CD8-positive, alpha-beta memory T cell (primary cell): ENCODE measurements around the gene NDUFB1. TPM values are rescaled to one million over a fixed set of nuclear protein-coding genes. Genes with fewer than 3 reads are reported as not detected.

Experiments used
- CTCF ChIA-PET: fragments of 350-600 bp; sonication (Branson Sonifier 250); formaldehyde crosslinking; loops from one replicate; lab custom pipeline; 2021; ENCODE audit warnings: antibody characterized with exemption; lab: Charles Lee
- POLR2A ChIA-PET: fragments of 350-600 bp; sonication (Branson Sonifier 250); formaldehyde crosslinking; loops from one replicate; lab custom pipeline; 2021; ENCODE audit warnings: antibody characterized with exemption; lab: Charles Lee
- DNase-seq, 5 donors: peaks; one replicate each; pipeline versions ENCODE4 v3.0.0 to v3.0.0-alpha.2; 2020 to 2022; ENCODE audit warnings: mixed read lengths in 1 of 5
- H3K27ac ChIP-seq: one replicate; pipeline ENCODE4 v1.7.0; 2013; ENCODE audit warnings: low read depth, mild to moderate bottlenecking, low read length, moderate library complexity
- H3K27me3 ChIP-seq: 2 replicates; pipeline ENCODE4 v1.7.0; 2013; ENCODE audit warnings: low read length, mild to moderate bottlenecking; ENCODE audit not compliant: insufficient read depth, poor library complexity, severe bottlenecking
- H3K36me3 ChIP-seq: 2 replicates; pipeline ENCODE4 v1.7.0; 2013; ENCODE audit warnings: mild to moderate bottlenecking, low read length, moderate library complexity; ENCODE audit not compliant: insufficient read depth
- H3K4me1 ChIP-seq: 2 replicates; pipeline ENCODE4 v1.7.0; 2013; ENCODE audit warnings: mild to moderate bottlenecking, low read length, moderate library complexity; ENCODE audit not compliant: insufficient read depth
- H3K4me3 ChIP-seq: 2 replicates; pipeline ENCODE4 v1.7.0; 2013; ENCODE audit warnings: mild to moderate bottlenecking, low read length
- H3K9me3 ChIP-seq: 2 replicates; pipeline ENCODE4 v1.7.0; 2013; ENCODE audit warnings: mild to moderate bottlenecking, low read length
- H3K27ac Mint-ChIP-seq, 8 donors: one replicate each; pipeline ENCODE4 v1.8.0; 2020 to 2021; ENCODE audit warnings: mixed read lengths in 8 of 8, mild to moderate bottlenecking in 6 of 8, inconsistent platforms in 3 of 8, moderate library complexity in 3 of 8
- H3K27me3 Mint-ChIP-seq, 2 donors: one replicate each; pipeline ENCODE4 v1.8.0; 2020 to 2021; ENCODE audit warnings: mixed read lengths in 2 of 2, mild to moderate bottlenecking in 1 of 2, moderate library complexity in 1 of 2
- H3K36me3 Mint-ChIP-seq, 3 donors: one replicate each; pipeline ENCODE4 v1.8.0; 2020 to 2021; ENCODE audit warnings: mixed read lengths in 3 of 3, inconsistent platforms in 1 of 3, mild to moderate bottlenecking in 1 of 3
- H3K4me1 Mint-ChIP-seq, 3 donors: one replicate each; pipeline ENCODE4 v1.8.0; 2020 to 2021; ENCODE audit warnings: mixed read lengths in 3 of 3, inconsistent platforms in 1 of 3, mild to moderate bottlenecking in 1 of 3
- H3K4me3 Mint-ChIP-seq, 7 donors: one replicate each; pipeline ENCODE4 v1.8.0; 2020 to 2021; ENCODE audit warnings: mixed read lengths in 7 of 7, mild to moderate bottlenecking in 6 of 7, moderate library complexity in 4 of 7, inconsistent platforms in 2 of 7
- H3K9me3 Mint-ChIP-seq, 5 donors: one replicate each; pipeline ENCODE4 v1.8.0; 2020 to 2022; ENCODE audit warnings: mixed read lengths in 5 of 5, mild to moderate bottlenecking in 3 of 5, moderate library complexity in 2 of 5, inconsistent platforms in 1 of 5
- polyA plus RNA-seq: library from polyadenylated mRNA; unstranded; fragments of 300-500 nt; fragmentation: Illumina TruSeq; gene quantifications from one replicate; pipeline ENCODE4 v1.2.3, GENCODE V29; 2021
- total RNA-seq, 2 experiments: library from RNA; stranded (reverse); gene quantifications; one replicate each; pipeline ENCODE4 v1.2.3, GENCODE V29; 2021

NDUFB1 gene
- total and polyA plus RNA-seq, 3 experiments from 2014 or later, result 103 to 317 (median 112) TPM

DNA sequence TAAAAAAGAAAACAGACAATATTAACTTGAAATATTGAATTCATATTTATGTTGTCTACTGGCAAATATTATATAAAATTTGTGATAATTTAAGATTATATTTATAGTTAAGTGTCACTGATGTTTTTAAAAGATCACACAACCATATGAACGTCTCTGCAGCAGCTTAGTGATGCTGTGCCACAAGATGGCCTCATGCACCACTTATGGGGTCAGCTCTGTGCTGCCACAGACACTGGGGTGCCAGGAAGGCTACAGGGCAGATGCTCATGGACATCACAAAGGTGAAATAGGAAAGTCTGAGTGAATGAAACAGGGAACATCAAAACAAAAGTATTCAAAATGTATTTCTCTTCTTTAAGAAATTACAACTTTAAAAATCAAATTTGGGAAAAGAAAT lies 28.2 kb downstream of the NDUFB1 start:
- H3K36me3 ChIP-seq, result peaks cover 28% of the 10 kb centered on the region
- DNase-seq, result no peak
- Mint-ChIP-seq H3K27ac (peak overlapping the region in 1 of 8 donors; percentile 74), H3K4me3 (no peak overlapping the region), H3K9me3 (no peaks in the 10 kb centered on the region), H3K4me1 (peaks cover 3% of the 10 kb centered on the region in 3 donors), H3K36me3 (peaks cover 8 to 45% (median 13%) of the 10 kb centered on the region in 3 donors), H3K27me3 (peaks cover 0 to 3% of the 10 kb centered on the region in 2 donors)
- no peak overlapping the region for H3K27ac ChIP-seq
- no peaks in the 10 kb centered on the region for H3K27me3 ChIP-seq
- no peaks in the 10 kb centered on the region for H3K9me3 ChIP-seq
- ChIA-PET POLR2A (no interaction called here), CTCF (no interaction called here)
- H3K4me1 ChIP-seq, result no peaks in the 10 kb centered on the region
- H3K4me3 ChIP-seq, result no peak overlapping the region

DNA sequence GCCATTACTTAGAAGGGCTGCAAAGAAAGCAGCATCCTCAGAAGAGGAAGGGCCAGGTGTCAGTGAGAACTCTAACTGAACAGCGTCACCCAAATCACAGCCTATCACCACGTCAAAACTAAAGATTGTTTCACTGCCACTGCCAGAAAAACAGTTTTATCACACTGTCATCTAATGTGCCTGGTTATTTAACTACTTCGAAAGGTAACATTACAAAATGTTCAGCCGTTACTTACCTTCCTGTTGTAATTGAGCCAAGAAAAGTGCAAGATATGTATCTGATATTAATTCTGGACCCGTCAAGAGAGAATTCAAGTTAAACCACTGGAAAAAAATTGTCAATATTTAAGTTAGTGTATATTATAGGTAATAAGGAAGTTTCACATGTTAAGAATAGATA lies 33.0 kb downstream of the NDUFB1 start:
- Histone ChIP-seq H3K4me3 (no peak overlapping the region), H3K27ac (no peak overlapping the region), H3K4me1 (no peaks in the 10 kb centered on the region), H3K36me3 (peaks cover 28% of the 10 kb centered on the region), H3K9me3 (no peaks in the 10 kb centered on the region), H3K27me3 (no peaks in the 10 kb centered on the region)
- no peak for DNase-seq
- H3K9me3 Mint-ChIP-seq, result no peaks in the 10 kb centered on the region
- no peak overlapping the region for H3K4me3 Mint-ChIP-seq
- peaks cover 9 to 59% (median 20%) of the 10 kb centered on the region in 3 donors for H3K36me3 Mint-ChIP-seq
- ChIA-PET POLR2A (no interaction called here), CTCF (no interaction called here)
- H3K27me3 Mint-ChIP-seq, result peaks cover 0 to 3% of the 10 kb centered on the region in 2 donors
- H3K27ac Mint-ChIP-seq, result no peak overlapping the region
- peaks cover 0 to 3% (median 0%) of the 10 kb centered on the region in 3 donors for H3K4me1 Mint-ChIP-seq

DNA sequence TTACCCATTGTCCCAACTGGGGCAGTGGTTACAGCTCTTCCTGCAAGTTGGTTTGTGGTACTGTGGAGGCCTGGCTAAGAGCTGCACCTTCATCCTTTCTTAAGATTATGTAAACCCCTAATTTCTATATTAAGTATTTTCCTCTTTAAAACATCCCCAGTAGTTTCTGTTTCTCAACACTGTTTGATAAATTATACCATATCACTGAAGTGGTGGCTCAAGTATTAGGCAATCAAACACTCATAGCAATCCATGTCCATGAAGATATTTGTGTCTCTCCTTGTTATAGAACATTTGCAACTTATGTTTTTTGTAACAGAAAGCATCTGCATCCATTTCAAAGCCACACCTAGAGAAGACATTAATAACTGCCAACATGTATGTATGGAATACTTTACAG lies 47.0 kb downstream of the NDUFB1 start:
- Mint-ChIP-seq H3K9me3 (no peaks in the 10 kb centered on the region), H3K36me3 (peaks cover 0 to 60% (median 11%) of the 10 kb centered on the region in 3 donors), H3K27ac (peak overlapping the region in 1 of 8 donors; percentile 66), H3K4me1 (no peaks in the 10 kb centered on the region), H3K27me3 (no peaks in the 10 kb centered on the region), H3K4me3 (no peak overlapping the region)
- Histone ChIP-seq H3K27ac (no peak overlapping the region), H3K4me1 (no peaks in the 10 kb centered on the region), H3K27me3 (no peaks in the 10 kb centered on the region), H3K9me3 (no peaks in the 10 kb centered on the region), H3K4me3 (no peak overlapping the region), H3K36me3 (peaks cover 13% of the 10 kb centered on the region)
- POLR2A ChIA-PET, result no interaction called here
- no peak for DNase-seq
- CTCF ChIA-PET, result interaction anchor here (0.9 kb wide), 1 partner anchor 32 kb away, joined by 3 read pairs; the partner anchor contains the start of gene ATXN3

Other genes starting within 250 kb of the NDUFB1 start
- gene FBLN5, start 174.0 kb downstream of the NDUFB1 start, total RNA-seq, result under 1 TPM; 0.82 to 0.96 TPM
- gene FBLN5, start 174.0 kb downstream of the NDUFB1 start, polyA plus RNA-seq, result 12.1 TPM
- gene TRIP11, start 81.6 kb downstream of the NDUFB1 start, total RNA-seq, result 10 to 100 TPM; 45.7 to 50.8 TPM
- 75.2 TPM for gene TRIP11, start 81.6 kb downstream of the NDUFB1 start, polyA plus RNA-seq
- 10 to 100 TPM; 25.1 to 32.5 TPM for gene ATXN3, start 15.1 kb downstream of the NDUFB1 start, total RNA-seq
- gene ATXN3, start 15.1 kb downstream of the NDUFB1 start, polyA plus RNA-seq, result 20.5 TPM
- 100 to 1,000 TPM; 134 to 144 TPM for gene CPSF2, start 263 bp upstream of the NDUFB1 start, total RNA-seq
- gene CPSF2, start 263 bp upstream of the NDUFB1 start, polyA plus RNA-seq, result 29.5 TPM
- gene SLC24A4, start 201.5 kb upstream of the NDUFB1 start, total RNA-seq, result under 1 TPM in 1 of 2 experiments, not detected in 1; 0.04 TPM
- not detected for gene SLC24A4, start 201.5 kb upstream of the NDUFB1 start, polyA plus RNA-seq